HepG2 (cell line): ENCODE measurements around the gene SSC4D. TPM values are rescaled to one million over a fixed set of nuclear protein-coding genes. Genes with fewer than 3 reads are reported as not detected.

Experiments used
- ATF5 ChIP-seq: sonication (generic); formaldehyde crosslinking; IDR thresholded peaks from 2 replicates; pipeline ENCODE4 v1.4.0; 2020; ENCODE audit warnings: mild to moderate bottlenecking, low read depth, missing genetic modification reagents
- ELK4 ChIP-seq: sonication (generic); formaldehyde crosslinking; IDR thresholded peaks from 2 replicates; pipeline ENCODE4 v1.9.0; 2021; ENCODE audit warnings: missing genetic modification reagents, borderline replicate concordance
- FOSL2 ChIP-seq: sonication (generic); formaldehyde crosslinking; IDR thresholded peaks from 2 replicates; pipeline ENCODE4 v1.4.0; 2020; ENCODE audit warnings: missing genetic modification reagents
- GATAD2A ChIP-seq: IDR thresholded peaks from 2 replicates; pipeline ENCODE4 v1.6.1; 2016
- GPBP1L1 ChIP-seq: sonication (generic); formaldehyde crosslinking; IDR thresholded peaks from 2 replicates; pipeline ENCODE4 v1.5.0; 2020; ENCODE audit warnings: mild to moderate bottlenecking, missing genetic modification reagents
- HIVEP1 ChIP-seq: sonication (generic); formaldehyde crosslinking; IDR thresholded peaks from 2 replicates; pipeline ENCODE4 v1.4.0; 2020; ENCODE audit warnings: mild to moderate bottlenecking, missing genetic modification reagents
- KDM5A ChIP-seq: fragments of 200-600 bp; sonication (generic); IDR thresholded peaks from 2 replicates; pipeline ENCODE4 v1.7.0; 2018; ENCODE audit warnings: antibody characterized with exemption, mild to moderate bottlenecking, low read length, borderline replicate concordance
- LBX2 ChIP-seq: sonication (generic); formaldehyde crosslinking; IDR thresholded peaks from 2 replicates; pipeline ENCODE4 v1.5.0; 2020; ENCODE audit warnings: missing genetic modification reagents, mild to moderate bottlenecking, borderline replicate concordance
- NCOR1 ChIP-seq: fragments of 200-600 bp; sonication (generic); IDR thresholded peaks from 2 replicates; pipeline ENCODE4 v1.7.0; 2017; ENCODE audit warnings: antibody characterized with exemption, low read length, borderline replicate concordance
- SIX1 ChIP-seq: sonication (generic); formaldehyde crosslinking; IDR thresholded peaks from 2 replicates; pipeline ENCODE4 v1.4.0; 2020; ENCODE audit warnings: missing genetic modification reagents, borderline replicate concordance
- SP5 ChIP-seq: IDR thresholded peaks from 2 replicates; pipeline ENCODE4 v1.6.1; 2016; ENCODE audit warnings: low read depth, borderline replicate concordance
- ZBTB46 ChIP-seq: sonication (generic); formaldehyde crosslinking; IDR thresholded peaks from 2 replicates; pipeline ENCODE4 v1.4.0; 2020; ENCODE audit warnings: mild to moderate bottlenecking, missing genetic modification reagents, borderline replicate concordance
- ZNF207 ChIP-seq: fragments of 450-650 bp; IDR thresholded peaks from 2 replicates; pipeline ENCODE4 v1.6.1; 2016; ENCODE audit warnings: antibody characterized with exemption, borderline replicate concordance
- ZNF841 ChIP-seq: sonication (generic); formaldehyde crosslinking; IDR thresholded peaks from 2 replicates; pipeline ENCODE4 v1.8.1; 2023; ENCODE audit warnings: missing genetic modification reagents, borderline replicate concordance
- polyA plus RNA-seq, 8 experiments: library from polyadenylated mRNA; depleted of rRNA in 3 of 8; stranded (reverse) in 7 of 8; unstranded in 1 of 8; fragments of >200 nt; fragmentation: Illumina TruSeq in 4 of 8; extraction: Trizol in 4 of 8; gene quantifications; 2 replicates each; pipeline versions ENCODE4 v1.2.1 to v1.2.3, GENCODE V29; 2011 to 2016; ENCODE audit warnings: low read depth in 4 of 8, missing spikeins in 1 of 8, mixed read lengths in 1 of 8; ENCODE audit not compliant: insufficient read depth in 1 of 8
- total RNA-seq, 5 experiments: library from RNA; depleted of rRNA; stranded (reverse); fragments of >200 nt; fragmentation: Illumina TruSeq; extraction: Trizol; gene quantifications; 2 replicates each; pipeline ENCODE4 v1.2.3, GENCODE V29; 2016; ENCODE audit warnings: low read depth in 1 of 5
- TF ChIP-seq, protein P1 (sequence below): sonication (generic); formaldehyde crosslinking; IDR thresholded peaks from 2 replicates; pipeline ENCODE4 v1.5.1; 2020; ENCODE audit warnings: mild to moderate bottlenecking, missing genetic modification reagents, borderline replicate concordance
- TF ChIP-seq, protein P2 (sequence below): sonication (generic); formaldehyde crosslinking; IDR thresholded peaks from 2 replicates; pipeline ENCODE4 v1.5.1; 2020; ENCODE audit warnings: mild to moderate bottlenecking, missing genetic modification reagents, moderate library complexity
- TF ChIP-seq, protein P3 (sequence below): sonication (generic); formaldehyde crosslinking; conservative IDR thresholded peaks from 2 replicates; pipeline ENCODE4 v1.4.0; 2020; ENCODE audit warnings: missing genetic modification reagents

SSC4D gene
- total and polyA plus RNA-seq, 2 of the 13 experiments (the other 11 are each of a cell fraction or from before 2014, with no cell fraction given) = 33.3 to 63.8 TPM

- no peak; the same call in 1 of the 2 replicates for TF ChIP-seq GATAD2A (CRISPR knock-in tag)
- TF ChIP-seq FOSL2 (CRISPR knock-in tag) = no peak
- TF ChIP-seq, protein P1, sequence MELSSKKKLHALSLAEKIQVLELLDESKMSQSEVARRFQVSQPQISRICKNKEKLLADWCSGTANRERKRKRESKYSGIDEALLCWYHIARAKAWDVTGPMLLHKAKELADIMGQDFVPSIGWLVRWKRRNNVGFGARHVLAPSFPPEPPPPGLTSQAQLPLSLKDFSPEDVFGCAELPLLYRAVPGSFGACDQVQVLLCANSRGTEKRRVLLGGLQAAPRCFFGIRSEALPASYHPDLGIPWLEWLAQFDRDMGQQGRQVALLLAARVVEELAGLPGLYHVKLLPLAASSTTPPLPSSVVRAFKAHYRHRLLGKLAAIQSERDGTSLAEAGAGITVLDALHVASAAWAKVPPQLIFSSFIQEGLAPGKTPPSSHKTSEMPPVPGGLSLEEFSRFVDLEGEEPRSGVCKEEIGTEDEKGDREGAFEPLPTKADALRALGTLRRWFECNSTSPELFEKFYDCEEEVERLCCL (CRISPR knock-in tag) = no peak
- TF ChIP-seq KDM5A = no peak; the same call in 1 of the 2 replicates
- no peak for TF ChIP-seq ELK4 (CRISPR knock-in tag)
- peak; percentile 53 for TF ChIP-seq SP5
- TF ChIP-seq, protein P2, sequence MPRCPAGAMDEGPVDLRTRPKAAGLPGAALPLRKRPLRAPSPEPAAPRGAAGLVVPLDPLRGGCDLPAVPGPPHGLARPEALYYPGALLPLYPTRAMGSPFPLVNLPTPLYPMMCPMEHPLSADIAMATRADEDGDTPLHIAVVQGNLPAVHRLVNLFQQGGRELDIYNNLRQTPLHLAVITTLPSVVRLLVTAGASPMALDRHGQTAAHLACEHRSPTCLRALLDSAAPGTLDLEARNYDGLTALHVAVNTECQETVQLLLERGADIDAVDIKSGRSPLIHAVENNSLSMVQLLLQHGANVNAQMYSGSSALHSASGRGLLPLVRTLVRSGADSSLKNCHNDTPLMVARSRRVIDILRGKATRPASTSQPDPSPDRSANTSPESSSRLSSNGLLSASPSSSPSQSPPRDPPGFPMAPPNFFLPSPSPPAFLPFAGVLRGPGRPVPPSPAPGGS (CRISPR knock-in tag) = peak; percentile 96
- no peak for TF ChIP-seq ZNF841 (CRISPR knock-in tag)
- TF ChIP-seq ZBTB46 (CRISPR knock-in tag) = peak; percentile 50; the same call in 1 of the 2 replicates
- no peak for TF ChIP-seq ZNF207
- no peak for TF ChIP-seq GPBP1L1 (CRISPR knock-in tag)
- no peak for TF ChIP-seq SIX1
- TF ChIP-seq HIVEP1 = no peak
- no peak for TF ChIP-seq ATF5 (CRISPR knock-in tag)
- TF ChIP-seq NCOR1 = no peak; the same call in 1 of the 2 replicates
- peak; percentile 94; the same call in 1 of the 2 replicates for TF ChIP-seq LBX2
- TF ChIP-seq, protein P3, sequence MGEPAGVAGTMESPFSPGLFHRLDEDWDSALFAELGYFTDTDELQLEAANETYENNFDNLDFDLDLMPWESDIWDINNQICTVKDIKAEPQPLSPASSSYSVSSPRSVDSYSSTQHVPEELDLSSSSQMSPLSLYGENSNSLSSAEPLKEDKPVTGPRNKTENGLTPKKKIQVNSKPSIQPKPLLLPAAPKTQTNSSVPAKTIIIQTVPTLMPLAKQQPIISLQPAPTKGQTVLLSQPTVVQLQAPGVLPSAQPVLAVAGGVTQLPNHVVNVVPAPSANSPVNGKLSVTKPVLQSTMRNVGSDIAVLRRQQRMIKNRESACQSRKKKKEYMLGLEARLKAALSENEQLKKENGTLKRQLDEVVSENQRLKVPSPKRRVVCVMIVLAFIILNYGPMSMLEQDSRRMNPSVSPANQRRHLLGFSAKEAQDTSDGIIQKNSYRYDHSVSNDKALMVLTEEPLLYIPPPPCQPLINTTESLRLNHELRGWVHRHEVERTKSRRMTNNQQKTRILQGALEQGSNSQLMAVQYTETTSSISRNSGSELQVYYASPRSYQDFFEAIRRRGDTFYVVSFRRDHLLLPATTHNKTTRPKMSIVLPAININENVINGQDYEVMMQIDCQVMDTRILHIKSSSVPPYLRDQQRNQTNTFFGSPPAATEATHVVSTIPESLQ = no peak
Measured at GRCh38 chr7:76393116-76394031, 16.1 kb downstream of the SSC4D start (continued).
